ENCODE measurements around the gene CHD5.

Gene CHD5

GRCh38 chr1:6167391-6168303, 12.5 kb downstream of the CHD5 start:
- H4K20me1 ChIP-seq (ENCODE audit: insufficient read depth, low read length): no peaks in the 10 kb centered on the region
- H3K27ac ChIP-seq (ENCODE audit: low read length): no peak overlapping the region
- H3K4me1 ChIP-seq (ENCODE audit: low read length): no peaks in the 10 kb centered on the region
- DNase-seq: no peak
- H3K79me2 ChIP-seq (ENCODE audit: low read length): no peaks in the 10 kb centered on the region
- no peak overlapping the region for H3K4me3 ChIP-seq (ENCODE audit: low read length)
- peaks cover 99% of the 10 kb centered on the region for H3K27me3 ChIP-seq (replicated peaks; ENCODE audit: insufficient read depth, low read length)
- no peak overlapping the region for H3K4me2 ChIP-seq (ENCODE audit: low read depth, low read length)
- no peak overlapping the region for H2AFZ ChIP-seq (ENCODE audit: low read length)
- no peaks in the 10 kb centered on the region for H3K9me3 ChIP-seq (replicated peaks; ENCODE audit: insufficient read depth, low read length)
- no peaks in the 10 kb centered on the region for H3F3A ChIP-seq (ENCODE audit: insufficient read depth, low read length)
- no peak for TF ChIP-seq CTCF (IDR thresholded peaks at IDR 0.05; ENCODE audit: low read length)
- TF ChIP-seq EZH2 (optimal IDR thresholded peaks at IDR 0.05; ENCODE audit: low read depth, low read length): no peak
- TF ChIP-seq EZH2phosphoT487 (IDR thresholded peaks at IDR 0.05; ENCODE audit: low read length): no peak
- H3K9ac ChIP-seq (ENCODE audit: low read length): no peak overlapping the region
- no peaks in the 10 kb centered on the region for H3K36me3 ChIP-seq (replicated peaks; ENCODE audit: insufficient read depth, low read length)
- H3K9me2 ChIP-seq (replicated peaks; ENCODE audit: insufficient read depth, low read length): no peaks in the 10 kb centered on the region

GRCh38 chr1:6166655-6167390, 13.3 kb downstream of the CHD5 start:
- no peak overlapping the region for H3K9ac ChIP-seq (ENCODE audit: low read length)
- no peak overlapping the region for H3K4me2 ChIP-seq (ENCODE audit: low read depth, low read length)
- H3F3A ChIP-seq (ENCODE audit: insufficient read depth, low read length): no peaks in the 10 kb centered on the region
- TF ChIP-seq CTCF (IDR thresholded peaks at IDR 0.05; ENCODE audit: low read length) (no peak), EZH2phosphoT487 (IDR thresholded peaks at IDR 0.05; ENCODE audit: low read length) (no peak), EZH2 (optimal IDR thresholded peaks at IDR 0.05; ENCODE audit: low read depth, low read length) (no peak)
- H3K4me3 ChIP-seq (ENCODE audit: low read length): no peak overlapping the region
- H2AFZ ChIP-seq (ENCODE audit: low read length): no peak overlapping the region
- no peaks in the 10 kb centered on the region for H3K9me3 ChIP-seq (replicated peaks; ENCODE audit: insufficient read depth, low read length)
- H3K36me3 ChIP-seq (replicated peaks; ENCODE audit: insufficient read depth, low read length): no peaks in the 10 kb centered on the region
- no peaks in the 10 kb centered on the region for H3K79me2 ChIP-seq (ENCODE audit: low read length)
- peaks cover 99% of the 10 kb centered on the region for H3K27me3 ChIP-seq (replicated peaks; ENCODE audit: insufficient read depth, low read length)
- no peaks in the 10 kb centered on the region for H3K9me2 ChIP-seq (replicated peaks; ENCODE audit: insufficient read depth, low read length)
- H3K27ac ChIP-seq (ENCODE audit: low read length): no peak overlapping the region
- H3K4me1 ChIP-seq (ENCODE audit: low read length): no peaks in the 10 kb centered on the region
- H4K20me1 ChIP-seq (ENCODE audit: insufficient read depth, low read length): no peaks in the 10 kb centered on the region
- DNase-seq: no peak

GRCh38 chr1:6166221-6166620, 13.9 kb downstream of the CHD5 start:
- H3K9me2 ChIP-seq (replicated peaks; ENCODE audit: insufficient read depth, low read length): no peaks in the 10 kb centered on the region
- no peak overlapping the region for H3K4me3 ChIP-seq (ENCODE audit: low read length)
- H3K4me2 ChIP-seq (ENCODE audit: low read depth, low read length): no peak overlapping the region
- no peaks in the 10 kb centered on the region for H4K20me1 ChIP-seq (ENCODE audit: insufficient read depth, low read length)
- H3K36me3 ChIP-seq (replicated peaks; ENCODE audit: insufficient read depth, low read length): no peaks in the 10 kb centered on the region
- H3K9me3 ChIP-seq (replicated peaks; ENCODE audit: insufficient read depth, low read length): no peaks in the 10 kb centered on the region
- H3F3A ChIP-seq (ENCODE audit: insufficient read depth, low read length): no peaks in the 10 kb centered on the region
- no peak for TF ChIP-seq EZH2 (optimal IDR thresholded peaks at IDR 0.05; ENCODE audit: low read depth, low read length)
- no peak for TF ChIP-seq CTCF (IDR thresholded peaks at IDR 0.05; ENCODE audit: low read length)
- no peak for TF ChIP-seq EZH2phosphoT487 (IDR thresholded peaks at IDR 0.05; ENCODE audit: low read length)
- no peak overlapping the region for H2AFZ ChIP-seq (ENCODE audit: low read length)
- no peak overlapping the region for H3K9ac ChIP-seq (ENCODE audit: low read length)
- H3K4me1 ChIP-seq (ENCODE audit: low read length): no peaks in the 10 kb centered on the region
- H3K27me3 ChIP-seq (replicated peaks; ENCODE audit: insufficient read depth, low read length): peaks cover 100% of the 10 kb centered on the region
- no peak overlapping the region for H3K27ac ChIP-seq (ENCODE audit: low read length)
- no peaks in the 10 kb centered on the region for H3K79me2 ChIP-seq (ENCODE audit: low read length)
- DNase-seq: no peak

All from MM.1S (cell line).